ENCODE measurements around the gene PAK6. TPM values are rescaled to one million over a fixed set of nuclear protein-coding genes. Genes with fewer than 3 reads are reported as not detected.

The PAK6 gene
- total RNA-seq, result 1 to 10 TPM; 1.0 to 1.7 TPM

GRCh38 chr15:40238532-40239403 lies at the start of gene PAK6:
TSS of gene PAK6 (plus strand) at chr15:40239063. CDS start at chr15:40264786, 25,723 bp downstream.
- H3K36me3 Mint-ChIP-seq, result no peaks in the 10 kb centered on the region
- no peak within 1 kb of the TSS for H3K27ac Mint-ChIP-seq
- no peak for DNase-seq
- no peaks in the 10 kb centered on the region for H3K9me3 Mint-ChIP-seq (ENCODE audit: low read depth)
- ATAC-seq, result peak; percentile 65
- peaks cover 18% of the 10 kb centered on the region for H3K4me1 Mint-ChIP-seq
- no peak within 1 kb of the TSS for H3K4me3 Mint-ChIP-seq
- CTCF ChIA-PET, result interaction anchor here (1.3 to 4.3 kb wide), 5 partner anchors 11 to 99 kb away, joined by 4 to 25 read pairs (median 7); no protein-coding TSS in a partner anchor
- peaks cover 28% of the 10 kb centered on the region for H3K27me3 Mint-ChIP-seq

GRCh38 chr15:40190591-40190990 lies 48.3 kb upstream of the PAK6 start:
- peaks cover 59% of the 10 kb centered on the region for H3K36me3 Mint-ChIP-seq
- no peak for DNase-seq
- H3K27me3 Mint-ChIP-seq, result no peaks in the 10 kb centered on the region
- H3K9me3 Mint-ChIP-seq (ENCODE audit: low read depth), result no peaks in the 10 kb centered on the region
- no peak overlapping the region for H3K27ac Mint-ChIP-seq
- no peak for ATAC-seq
- H3K4me3 Mint-ChIP-seq, result no peak overlapping the region
- H3K4me1 Mint-ChIP-seq, result peaks cover 7% of the 10 kb centered on the region
- CTCF ChIA-PET, result no interaction called here

GRCh38 chr15:40192942-40193341 lies 45.9 kb upstream of the PAK6 start:
- H3K4me3 Mint-ChIP-seq, result no peak overlapping the region
- ATAC-seq (no peak), DNase-seq (no peak)
- H3K27ac Mint-ChIP-seq, result no peak overlapping the region
- no peaks in the 10 kb centered on the region for H3K27me3 Mint-ChIP-seq
- H3K9me3 Mint-ChIP-seq (ENCODE audit: low read depth), result no peaks in the 10 kb centered on the region
- CTCF ChIA-PET, result no interaction called here
- peaks cover 74% of the 10 kb centered on the region for H3K36me3 Mint-ChIP-seq
- peaks cover 30% of the 10 kb centered on the region for H3K4me1 Mint-ChIP-seq

- Mint-ChIP-seq H3K9me3 (ENCODE audit: low read depth) (no peaks in the 10 kb centered on the region), H3K4me3 (no peak overlapping the region), H3K27me3 (no peaks in the 10 kb centered on the region), H3K27ac (peak overlapping the region; percentile 48), H3K4me1 (peaks cover 35% of the 10 kb centered on the region), H3K36me3 (peaks cover 66% of the 10 kb centered on the region)
- peak; percentile 58 for ATAC-seq
- CTCF ChIA-PET, result interaction anchor here (0.5 to 3.6 kb wide), 5 partner anchors 10 to 82 kb away, joined by 3 to 26 read pairs (median 3); no protein-coding TSS in a partner anchor
- no peak for DNase-seq
Measured at GRCh38 chr15:40197434-40197833, 41.4 kb upstream of the PAK6 start.

- ATAC-seq (no peak), DNase-seq (no peak)
- peaks cover 35% of the 10 kb centered on the region for H3K4me1 Mint-ChIP-seq
- H3K27me3 Mint-ChIP-seq, result no peaks in the 10 kb centered on the region
- H3K27ac Mint-ChIP-seq, result peak overlapping the region; percentile 25
- CTCF ChIA-PET, result interaction anchor here (2.0 to 3.6 kb wide), 2 partner anchors 11 to 19 kb away, joined by 6 to 26 read pairs; no protein-coding TSS in a partner anchor
- no peaks in the 10 kb centered on the region for H3K9me3 Mint-ChIP-seq (ENCODE audit: low read depth)
- H3K36me3 Mint-ChIP-seq, result peaks cover 68% of the 10 kb centered on the region
- H3K4me3 Mint-ChIP-seq, result no peak overlapping the region
Measured at GRCh38 chr15:40198355-40199085, 40.3 kb upstream of the PAK6 start.

DNA sequence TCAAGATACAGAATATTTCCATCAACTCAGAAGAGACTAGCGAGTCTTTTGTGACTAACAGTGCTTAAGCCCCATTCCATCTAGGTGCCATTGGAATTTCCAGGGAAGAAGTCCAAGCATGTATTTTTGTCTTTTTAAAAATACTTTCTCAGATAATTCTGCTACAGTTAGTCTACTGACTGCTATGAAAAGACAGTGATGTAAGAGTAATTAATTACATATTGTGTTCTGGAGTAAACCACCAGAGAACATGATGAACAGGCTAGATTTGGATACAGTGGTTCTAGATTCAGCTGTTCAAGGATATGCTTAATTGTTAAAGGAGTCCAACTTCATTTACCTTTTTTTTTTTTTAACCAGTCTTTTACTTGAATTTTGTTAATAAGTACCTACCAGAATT lies 34.8 kb upstream of the PAK6 start:
- CTCF ChIA-PET, result interaction anchor here (0.5 to 2.6 kb wide), 4 partner anchors 10 to 446 kb away, joined by 3 to 9 read pairs (median 4); no protein-coding TSS in a partner anchor
- H3K4me3 Mint-ChIP-seq, result no peak overlapping the region
- H3K27ac Mint-ChIP-seq, result no peak overlapping the region
- peaks cover 46% of the 10 kb centered on the region for H3K36me3 Mint-ChIP-seq
- ATAC-seq (no peak), DNase-seq (no peak)
- no peaks in the 10 kb centered on the region for H3K27me3 Mint-ChIP-seq
- no peaks in the 10 kb centered on the region for H3K4me1 Mint-ChIP-seq
- no peaks in the 10 kb centered on the region for H3K9me3 Mint-ChIP-seq (ENCODE audit: low read depth)

GRCh38 chr15:40217166-40217824 lies 21.6 kb upstream of the PAK6 start:
- CTCF ChIA-PET, result interaction anchor here (0.7 to 8.1 kb wide), 38 partner anchors 8 to 205 kb away, joined by 3 to 163 read pairs (median 4); partner anchors contain the start of genes ANKRD63, BMF, BUB1B and IVD
- Mint-ChIP-seq H3K36me3 (peaks cover 49% of the 10 kb centered on the region), H3K4me1 (no peaks in the 10 kb centered on the region)

GRCh38 chr15:40219801-40220200 lies 19.1 kb upstream of the PAK6 start:
- H3K36me3 Mint-ChIP-seq, result peaks cover 42% of the 10 kb centered on the region
- H3K4me3 Mint-ChIP-seq, result no peak overlapping the region
- CTCF ChIA-PET, result interaction anchor here (1.1 to 8.1 kb wide), 3 partner anchors 9 to 59 kb away, joined by 3 to 163 read pairs (median 5); no protein-coding TSS in a partner anchor

More at GRCh38 chr15:40217166-40217824, 21.6 kb upstream of the PAK6 start:
- no peak overlapping the region for H3K27ac Mint-ChIP-seq
- peak; percentile 91 for ATAC-seq
- H3K4me3 Mint-ChIP-seq, result no peak overlapping the region
- no peaks in the 10 kb centered on the region for H3K9me3 Mint-ChIP-seq (ENCODE audit: low read depth)
- peak; percentile 54 for DNase-seq
- no peaks in the 10 kb centered on the region for H3K27me3 Mint-ChIP-seq

DNA sequence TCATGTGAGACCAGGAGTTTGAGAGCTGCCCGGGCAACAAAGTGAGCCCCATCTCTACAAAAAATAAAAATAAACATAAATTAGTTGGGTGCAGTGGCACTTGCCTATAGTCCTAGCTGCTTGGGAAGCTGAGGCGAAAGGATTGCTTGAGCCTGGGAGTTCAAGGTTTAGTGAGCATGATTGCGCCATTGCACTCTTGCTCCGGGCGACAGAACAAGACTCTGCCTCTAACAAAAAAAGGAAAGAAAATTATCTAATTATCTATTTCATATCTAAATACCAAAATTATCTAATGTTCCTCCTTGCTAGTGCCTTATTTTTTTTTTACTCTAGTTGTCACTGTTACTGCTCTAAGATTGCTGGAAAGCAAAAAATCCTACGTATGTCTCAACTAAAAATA lies 16.7 kb upstream of the PAK6 start:
- no peak overlapping the region for H3K4me3 Mint-ChIP-seq
- no peak for ATAC-seq
- no peaks in the 10 kb centered on the region for H3K9me3 Mint-ChIP-seq (ENCODE audit: low read depth)
- no peak overlapping the region for H3K27ac Mint-ChIP-seq
- H3K27me3 Mint-ChIP-seq, result no peaks in the 10 kb centered on the region
- H3K4me1 Mint-ChIP-seq, result peaks cover 16% of the 10 kb centered on the region
- no peak for DNase-seq
- peaks cover 42% of the 10 kb centered on the region for H3K36me3 Mint-ChIP-seq
- CTCF ChIA-PET, result interaction anchor here (1.2 to 3.3 kb wide), 2 partner anchors 51 to 116 kb away, joined by 4 to 29 read pairs; no protein-coding TSS in a partner anchor

More at GRCh38 chr15:40219801-40220200, 19.1 kb upstream of the PAK6 start:
- peaks cover under 1% of the 10 kb centered on the region for H3K4me1 Mint-ChIP-seq
- no peaks in the 10 kb centered on the region for H3K27me3 Mint-ChIP-seq
- ATAC-seq (no peak), DNase-seq (no peak)
- H3K27ac Mint-ChIP-seq, result peak overlapping the region; percentile 15
- no peaks in the 10 kb centered on the region for H3K9me3 Mint-ChIP-seq (ENCODE audit: low read depth)

DNA sequence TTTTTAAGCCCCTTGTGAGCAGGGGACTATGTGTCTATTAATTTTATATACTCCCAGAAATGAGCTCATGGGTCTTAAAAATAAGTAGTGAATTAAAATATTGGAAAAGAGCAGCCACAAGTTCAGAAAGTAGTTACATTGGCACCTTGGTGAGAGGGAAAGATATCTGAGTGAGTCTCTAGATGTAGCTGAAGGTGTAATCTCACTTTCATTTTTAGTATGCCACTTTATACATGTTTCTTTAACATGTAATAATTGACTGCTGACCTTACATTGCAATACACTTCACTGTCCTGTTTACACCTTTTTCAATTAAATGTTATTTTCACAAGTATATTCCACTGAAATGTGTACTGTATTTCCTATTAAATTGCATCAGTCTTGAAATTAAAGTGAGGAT lies 12.1 kb upstream of the PAK6 start:
- Mint-ChIP-seq H3K27ac (no peak overlapping the region), H3K4me3 (no peak overlapping the region), H3K4me1 (peaks cover 16% of the 10 kb centered on the region), H3K36me3 (peaks cover 17% of the 10 kb centered on the region), H3K9me3 (ENCODE audit: low read depth) (no peaks in the 10 kb centered on the region), H3K27me3 (no peaks in the 10 kb centered on the region)
- ATAC-seq (no peak), DNase-seq (no peak)
- CTCF ChIA-PET, result interaction anchor here (0.6 to 6.5 kb wide), 6 partner anchors 9 to 423 kb away, joined by 3 to 34 read pairs (median 4); no protein-coding TSS in a partner anchor

GRCh38 chr15:40229316-40229715 lies 9.5 kb upstream of the PAK6 start:
- Mint-ChIP-seq H3K27me3 (no peaks in the 10 kb centered on the region), H3K27ac (no peak overlapping the region), H3K36me3 (peaks cover 12% of the 10 kb centered on the region), H3K9me3 (ENCODE audit: low read depth) (no peaks in the 10 kb centered on the region), H3K4me3 (no peak overlapping the region), H3K4me1 (peaks cover 16% of the 10 kb centered on the region)
- CTCF ChIA-PET, result interaction anchor here (1.5 to 6.5 kb wide), 4 partner anchors 9 to 45 kb away, joined by 3 to 34 read pairs (median 12); no protein-coding TSS in a partner anchor
- DNase-seq (no peak), ATAC-seq (no peak)

DNA sequence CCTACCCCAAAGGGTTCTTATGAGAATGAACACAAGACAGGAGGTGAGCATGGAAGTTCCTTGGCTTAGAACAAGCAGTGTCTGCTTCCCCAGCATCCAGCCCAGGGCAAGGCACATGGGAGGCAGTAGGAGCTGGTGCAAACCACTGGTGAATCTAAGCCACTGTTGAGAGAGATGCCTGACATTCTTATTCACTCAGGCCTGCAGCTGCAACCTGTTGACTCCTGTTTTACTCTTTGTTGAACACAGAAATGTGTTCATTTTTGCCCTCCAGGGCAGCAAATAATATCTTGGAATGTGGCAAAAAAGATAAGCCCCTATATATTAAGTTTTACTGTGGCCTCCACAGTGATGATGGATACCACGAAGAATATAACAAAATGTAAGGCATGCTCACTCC lies 8.9 kb upstream of the PAK6 start:
- no peak for ATAC-seq
- H3K9me3 Mint-ChIP-seq (ENCODE audit: low read depth), result no peaks in the 10 kb centered on the region
- peaks cover 18% of the 10 kb centered on the region for H3K4me1 Mint-ChIP-seq
- CTCF ChIA-PET, result interaction anchor here (1.5 to 6.5 kb wide), 2 partner anchors 11 to 44 kb away, joined by 3 to 34 read pairs; no protein-coding TSS in a partner anchor
- no peaks in the 10 kb centered on the region for H3K27me3 Mint-ChIP-seq
- no peak overlapping the region for H3K4me3 Mint-ChIP-seq
- H3K27ac Mint-ChIP-seq, result no peak overlapping the region
- no peak for DNase-seq
- H3K36me3 Mint-ChIP-seq, result peaks cover 7% of the 10 kb centered on the region

Data from activated CD8-positive, alpha-beta memory T cell treated with anti-CD3 and anti-CD28 coated beads, Interleukin-2, amount 10 ng/mL, durations not matched to agents 7 days and 5 days (primary cell).